NCI-H2081 (cell line): ENCODE results near the gene RALB.
A peak's percentile ranks its signal among the peaks of the same experiment; 100 is the strongest.
"Not testable (repeated sequence)": the region's sequence is repeated elsewhere in the genome, so short reads cannot be mapped to it uniquely, and the experiment has no call there.

Experiments used
- DNase-seq, 2 experiments: peaks; one replicate each; lab custom pipeline; 2025; lab: John Stamatoyannopoulos, UW

Gene RALB

DNA sequence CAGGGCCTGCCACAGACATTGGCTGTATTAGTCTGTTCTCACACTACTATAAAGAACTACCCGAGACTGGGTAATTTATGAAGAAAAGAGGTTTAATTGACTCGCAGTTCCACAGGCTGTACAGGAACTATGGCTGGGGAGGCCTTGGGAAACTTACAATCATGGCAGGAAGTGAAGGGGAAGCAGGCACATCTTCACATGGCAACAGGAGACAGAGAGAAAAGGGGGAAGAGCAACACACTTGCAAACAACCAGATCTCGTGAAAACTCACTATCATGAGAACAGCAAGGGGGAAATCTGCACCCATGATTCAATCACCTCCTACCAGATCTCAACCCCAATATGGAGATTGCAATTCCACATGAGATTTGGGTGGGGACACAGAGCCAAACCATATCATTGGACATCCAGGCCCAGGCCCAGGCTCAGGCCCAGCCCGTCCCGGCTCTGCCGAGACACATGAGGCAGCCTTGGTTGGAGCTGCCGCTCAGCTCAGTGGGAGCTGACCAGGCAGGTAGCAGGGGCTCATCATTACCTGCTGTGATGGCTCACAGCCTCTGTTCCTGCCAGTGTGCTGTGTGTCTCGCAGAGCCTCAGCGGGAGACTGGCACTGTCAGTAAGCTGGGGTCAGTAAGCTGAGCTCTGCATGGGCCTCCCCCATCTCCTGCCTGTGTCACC, 8.6 kb upstream of the RALB start:
- DNase-seq = no peak

DNA sequence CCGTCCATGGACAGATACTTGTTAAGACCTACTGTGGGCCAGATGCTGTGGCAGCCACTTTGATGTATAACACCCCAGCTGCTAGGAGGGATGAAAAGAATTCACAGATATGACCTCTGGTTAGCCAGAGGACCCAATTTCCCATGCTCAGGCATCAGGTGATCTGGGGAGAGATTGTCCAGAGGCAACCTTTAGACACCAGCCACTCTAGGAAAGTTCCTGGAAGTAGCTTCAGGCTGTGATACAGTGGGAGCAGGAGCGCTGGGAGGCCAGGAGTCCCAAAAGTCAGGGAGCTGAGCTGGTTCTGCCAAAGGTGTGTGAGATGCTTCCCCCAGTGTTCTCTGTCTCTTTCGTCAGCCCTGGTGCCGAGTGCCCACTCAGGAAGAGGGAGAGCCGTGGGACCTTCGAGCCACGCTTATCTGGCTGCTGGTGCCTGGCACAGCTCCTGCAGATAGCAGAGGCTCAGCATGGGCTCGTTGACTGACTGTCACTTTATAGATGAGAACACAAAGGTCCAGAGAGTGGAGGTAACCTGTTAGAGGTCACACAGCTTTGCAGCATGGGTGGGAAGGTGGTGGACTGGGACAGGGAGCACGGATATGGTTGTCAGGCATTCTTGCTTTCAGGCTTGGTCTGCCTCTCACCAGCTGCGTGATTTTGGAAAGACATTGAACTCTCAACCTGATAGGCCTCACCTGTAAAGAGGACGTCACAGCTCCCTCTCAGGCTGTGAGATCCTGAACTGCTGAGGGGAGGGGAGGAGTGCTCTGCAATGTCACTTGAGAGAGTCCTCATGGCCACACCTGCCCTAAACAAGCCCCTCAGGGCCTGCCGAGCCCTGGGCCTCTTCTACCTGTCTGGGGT, 7.8 kb upstream of the RALB start:
- no peak for DNase-seq

DNA sequence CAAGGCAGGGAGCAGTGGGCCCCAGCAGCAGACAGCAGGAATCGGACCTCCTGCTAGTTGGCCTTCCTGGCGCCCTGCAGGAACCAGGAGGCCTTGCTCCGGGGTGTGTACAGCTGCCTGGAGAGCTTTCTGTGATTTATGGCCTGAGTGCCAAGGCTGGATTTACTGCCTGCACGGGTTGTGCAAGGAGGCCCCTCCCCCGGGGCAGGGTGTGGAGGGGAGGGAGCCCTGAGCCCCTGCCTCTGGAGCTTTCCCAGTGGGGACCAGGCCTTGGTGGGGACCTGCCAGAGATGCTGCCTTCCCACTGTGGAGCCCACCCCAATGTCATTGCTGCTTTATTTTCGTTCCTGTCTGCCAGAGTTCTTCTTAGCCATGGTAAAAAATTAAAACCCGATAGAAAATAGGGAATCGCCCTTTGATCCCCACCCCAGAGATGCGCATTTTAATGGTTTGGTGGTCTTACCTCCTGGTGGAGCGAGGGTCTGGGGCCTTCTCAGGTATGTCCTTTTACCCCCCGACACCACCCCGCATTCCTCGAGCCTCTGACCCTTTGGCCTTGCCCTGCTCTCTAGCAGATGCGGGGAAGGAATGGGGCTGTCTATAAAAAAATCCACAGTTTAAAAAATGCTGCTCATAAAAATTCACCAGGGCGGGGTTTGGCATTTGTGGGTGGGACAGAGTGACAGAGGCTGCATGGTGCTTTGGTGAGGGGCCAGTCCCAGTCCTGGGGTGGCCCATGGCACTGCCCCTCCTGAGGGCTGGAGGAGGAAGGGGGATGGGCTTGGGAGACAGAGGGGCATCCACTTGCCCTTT, 6.9 kb upstream of the RALB start:
- peak; percentile 30 to 85 for DNase-seq

DNA sequence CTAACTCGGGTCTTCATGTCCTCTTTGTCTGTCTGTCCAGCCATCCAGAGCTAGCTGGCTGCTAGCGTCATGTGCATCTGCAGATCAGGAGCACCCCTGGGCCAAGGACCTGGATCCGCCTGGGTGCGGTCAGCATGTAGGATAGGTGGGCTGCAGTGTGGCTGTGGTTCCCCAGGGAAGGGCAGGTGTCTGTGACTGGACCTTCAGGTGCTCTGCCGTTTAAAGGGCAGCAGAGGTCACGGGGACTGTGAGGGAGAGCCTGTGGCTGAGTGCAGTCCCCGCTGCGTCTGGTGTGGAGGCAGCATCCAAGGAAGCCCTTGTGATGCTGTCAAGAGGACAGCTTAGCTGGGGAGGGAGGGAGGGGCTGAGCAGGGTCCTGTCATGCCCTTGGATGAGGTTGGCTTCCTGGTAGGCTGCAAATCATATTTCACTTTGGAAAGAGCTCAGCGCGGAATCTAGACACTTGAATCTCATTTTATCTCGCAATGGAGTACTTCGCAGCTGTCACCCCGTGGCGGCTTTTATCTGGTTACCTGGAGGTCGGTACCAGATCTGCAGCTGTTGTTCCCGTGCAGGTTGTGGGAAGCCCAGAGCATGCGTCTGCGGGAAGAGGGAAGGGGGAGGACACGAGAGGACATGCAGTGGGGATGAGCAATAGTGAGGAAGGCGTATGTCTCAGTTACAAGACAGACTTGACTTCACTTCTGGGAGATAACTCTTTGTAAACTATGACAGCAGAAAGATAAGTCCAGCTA, 5.9 kb upstream of the RALB start:
- no peak for DNase-seq

DNA sequence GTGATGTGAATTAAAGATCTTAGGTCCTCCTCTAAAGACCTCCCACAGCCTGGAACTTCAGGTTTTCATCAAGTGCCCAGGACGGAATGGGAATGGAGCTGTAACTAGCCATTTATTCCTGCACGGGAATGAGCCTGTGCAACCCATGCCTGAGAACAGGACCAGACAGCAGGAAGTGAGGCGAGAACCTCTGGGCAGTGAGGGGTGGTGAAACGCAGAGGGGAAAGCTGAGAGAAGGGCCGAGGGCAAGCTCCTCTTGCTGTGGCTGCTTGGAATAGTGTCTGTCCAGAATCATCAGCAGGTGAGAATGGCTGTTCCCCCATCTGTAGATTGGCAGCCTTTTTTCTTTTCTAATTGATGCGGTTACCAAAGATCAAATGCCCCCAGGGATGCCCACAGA, 4.8 kb upstream of the RALB start:
- DNase-seq = no peak

DNA sequence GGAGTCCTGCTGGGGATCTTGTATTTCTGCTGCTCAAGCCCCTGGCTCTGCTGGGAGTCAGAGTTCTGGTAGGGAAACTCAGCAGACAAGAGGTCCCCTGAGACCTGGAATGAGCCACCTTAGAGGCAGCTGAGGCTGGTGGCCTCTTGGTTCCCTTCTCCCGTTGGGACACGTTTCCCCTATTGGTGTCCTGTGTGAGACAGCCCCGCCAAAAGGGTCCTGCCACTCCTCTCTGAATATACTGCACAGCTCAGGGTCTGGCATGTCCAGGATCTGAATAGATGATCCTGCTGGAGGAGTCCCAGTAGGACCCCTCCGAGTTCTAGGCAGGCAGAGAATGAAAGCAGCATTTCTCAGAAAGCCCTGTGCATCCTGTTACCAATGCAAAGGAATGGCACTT, 2.0 kb upstream of the RALB start:
- DNase-seq = no peak

DNA sequence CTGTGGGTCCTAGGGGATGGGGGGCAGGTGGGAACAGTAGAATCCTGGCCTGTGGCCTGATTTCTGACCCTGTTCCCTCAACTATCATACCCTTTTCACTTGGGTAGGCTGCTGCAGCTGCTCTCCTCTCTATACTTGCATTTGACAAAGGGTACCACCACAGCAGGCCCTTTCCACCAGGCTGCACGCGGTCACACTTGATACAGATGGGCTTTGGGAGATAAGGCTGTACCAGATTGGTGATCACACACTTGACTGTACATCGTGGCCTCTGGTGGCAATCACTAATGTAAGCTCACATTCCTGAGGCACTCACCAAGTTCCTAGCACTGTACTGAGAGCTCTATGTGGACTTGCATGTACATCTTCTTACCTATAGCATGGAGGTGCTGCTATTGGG, 1.6 kb upstream of the RALB start:
- DNase-seq = no peak

DNA sequence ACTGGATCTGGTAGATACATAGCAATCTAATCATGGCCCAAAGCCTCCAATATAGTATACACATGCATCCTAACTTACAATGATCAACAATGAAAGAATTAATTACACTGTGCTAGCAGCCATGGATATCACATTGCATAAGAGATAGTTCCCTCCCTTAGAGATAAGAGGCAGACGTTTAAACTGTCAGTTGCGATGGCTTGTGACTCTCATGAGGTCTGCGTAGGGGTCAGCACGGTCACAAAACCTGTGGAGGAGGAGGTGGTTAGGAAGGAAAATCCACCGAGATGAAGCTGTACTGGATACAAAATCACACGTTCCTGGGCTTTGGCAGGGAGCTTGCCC, 800 bp upstream of the RALB start:
- DNase-seq = no peak

DNA sequence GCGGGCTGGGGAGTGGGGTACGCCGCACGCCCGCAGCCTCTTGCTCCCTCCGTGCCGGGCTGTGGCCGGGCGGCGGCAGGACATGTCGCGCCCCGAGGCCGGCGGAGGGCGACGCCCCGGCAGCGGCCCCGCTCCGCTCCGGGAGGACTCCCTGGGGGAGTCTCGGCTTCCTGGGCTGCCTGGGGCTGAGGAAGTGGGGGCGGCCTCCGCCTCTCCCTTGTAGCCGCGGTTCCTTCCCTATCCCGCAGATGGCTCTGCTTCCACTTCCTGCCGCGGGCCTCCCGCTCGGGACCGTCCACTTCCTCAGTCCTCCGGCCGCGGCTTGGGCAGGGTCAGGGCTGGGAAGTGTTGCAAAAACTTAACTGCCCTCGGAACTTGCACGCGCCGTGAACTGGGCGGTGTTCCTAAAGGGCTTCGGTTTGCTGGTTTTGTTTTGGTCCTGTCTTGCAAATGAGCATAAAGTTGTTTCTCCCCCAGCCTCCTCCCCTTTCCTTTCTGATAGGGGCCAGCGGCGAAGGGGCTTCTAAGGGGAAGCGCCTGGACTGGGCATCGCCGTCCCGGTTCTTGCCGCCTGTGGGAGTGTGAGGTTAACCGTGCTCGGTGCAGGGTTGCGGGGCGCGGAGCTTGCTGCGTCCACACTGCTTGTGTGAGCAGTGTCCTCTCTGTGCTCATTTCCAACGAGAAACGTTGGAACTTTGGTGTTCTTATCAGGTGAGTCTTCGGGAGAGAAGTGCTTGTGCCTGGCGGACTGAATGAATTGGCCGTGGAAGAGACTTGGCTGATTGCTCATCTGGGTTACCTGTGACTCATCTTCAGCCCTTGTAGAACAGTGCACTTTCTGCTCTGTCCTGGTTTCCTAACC, 600 bp downstream of the RALB start:
- peak; percentile 48 to 55 for DNase-seq

DNA sequence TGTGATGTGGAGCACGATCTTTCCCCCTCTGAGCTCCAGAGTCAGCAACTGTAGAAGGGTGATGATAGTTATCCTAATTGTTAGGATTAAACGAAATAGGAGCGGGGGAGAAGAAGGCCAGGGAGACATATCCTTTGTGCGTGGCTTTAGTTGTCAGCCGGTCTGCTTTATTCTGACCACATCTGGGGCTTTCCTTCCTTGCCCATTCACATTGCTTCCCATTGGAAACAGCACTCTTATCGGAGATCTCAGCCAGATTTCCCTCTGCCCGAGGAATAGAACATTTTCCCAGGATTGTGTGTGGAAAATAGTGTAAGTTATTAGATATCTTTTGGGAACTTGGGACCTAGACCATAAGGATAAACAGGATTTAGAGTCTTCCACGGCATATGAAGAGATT, 1.5 kb downstream of the RALB start:
- DNase-seq = no peak

DNA sequence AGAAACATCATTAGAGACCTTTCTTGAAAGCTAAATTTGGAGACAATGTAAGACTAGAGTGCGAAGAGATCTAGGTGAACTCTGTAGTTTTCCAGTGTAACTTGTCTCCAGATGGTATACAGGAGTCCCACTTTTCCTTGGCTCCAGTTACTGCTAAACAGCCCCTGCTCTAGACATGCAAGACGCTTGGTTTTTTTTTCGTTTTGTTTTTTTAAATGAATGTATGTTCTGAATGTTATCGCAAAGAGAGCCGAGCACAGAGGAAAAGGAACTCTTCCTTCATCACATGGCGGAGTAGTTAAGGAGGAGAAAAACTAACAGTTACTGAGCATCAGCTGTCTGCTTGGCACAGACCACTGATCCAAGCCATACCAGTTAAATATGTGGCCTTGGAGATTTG, 2.4 kb downstream of the RALB start:
- no peak for DNase-seq

DNA sequence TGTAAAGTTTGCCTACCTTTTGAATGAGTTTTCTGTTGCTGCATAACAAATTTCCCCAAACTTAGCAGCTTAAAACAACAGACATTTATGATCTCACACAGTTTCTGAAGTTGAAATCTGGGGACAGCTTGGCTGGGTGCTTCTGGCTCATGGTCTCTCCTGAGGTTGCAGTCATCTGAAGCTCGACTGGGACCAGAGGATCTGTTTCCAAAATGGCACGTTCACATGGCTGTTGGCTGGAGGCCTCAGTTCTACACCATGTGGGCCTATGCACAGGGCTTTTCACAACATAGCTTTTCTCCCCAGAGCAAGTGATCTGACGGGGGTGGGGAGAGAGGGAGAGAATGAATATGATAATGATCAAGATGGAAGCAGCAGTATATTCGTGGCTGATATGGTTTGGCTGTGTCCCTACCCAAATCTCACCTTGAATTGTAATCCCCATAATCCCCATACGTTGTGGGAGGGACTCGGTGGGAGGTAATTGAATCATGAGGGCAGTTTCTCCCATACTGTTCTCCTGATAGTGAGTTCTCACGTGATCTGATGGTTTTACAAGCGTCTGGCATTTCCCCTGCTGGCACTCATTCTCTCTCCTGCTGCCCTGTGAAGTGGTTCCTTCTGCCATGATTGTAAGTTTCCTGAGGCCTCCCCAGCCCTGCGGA, 3.5 kb downstream of the RALB start:
- DNase-seq = no peak

DNA sequence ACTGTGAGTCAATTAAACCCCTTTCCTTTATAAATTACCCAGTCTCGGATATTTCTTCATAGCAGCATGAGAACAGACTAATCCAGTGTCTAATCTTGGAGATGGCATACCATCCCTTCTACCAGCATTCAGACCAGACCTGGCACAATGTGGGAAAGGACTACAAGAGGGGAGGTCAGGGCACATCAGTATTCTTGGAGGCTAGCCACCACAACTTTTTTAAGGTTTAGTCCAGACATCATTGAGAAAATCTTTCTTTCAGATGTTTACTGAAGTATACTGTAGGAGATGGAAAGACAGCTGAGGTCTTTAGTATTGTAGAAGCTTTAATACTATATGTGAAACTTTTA, 4.0 kb downstream of the RALB start:
- no peak for DNase-seq

DNA sequence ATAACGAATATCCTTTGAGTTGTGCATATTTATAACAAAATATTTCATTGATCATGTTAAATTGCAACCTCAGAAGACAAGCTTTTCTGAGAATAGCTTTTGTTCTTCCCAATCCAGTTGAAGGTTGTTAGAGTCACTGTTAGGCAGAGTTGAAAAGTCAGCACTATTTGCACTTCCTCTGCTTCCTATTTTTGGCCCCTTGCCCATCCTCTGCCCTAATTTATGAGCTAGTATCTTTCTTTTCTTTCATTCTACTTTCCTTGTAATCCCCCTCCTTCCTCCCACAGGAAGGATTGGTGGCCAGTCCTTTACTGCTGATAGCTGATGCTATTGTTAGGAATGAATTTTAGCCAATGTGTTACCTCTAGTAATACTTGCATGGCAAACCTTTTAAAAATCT, 4.9 kb downstream of the RALB start:
- DNase-seq = no peak

DNA sequence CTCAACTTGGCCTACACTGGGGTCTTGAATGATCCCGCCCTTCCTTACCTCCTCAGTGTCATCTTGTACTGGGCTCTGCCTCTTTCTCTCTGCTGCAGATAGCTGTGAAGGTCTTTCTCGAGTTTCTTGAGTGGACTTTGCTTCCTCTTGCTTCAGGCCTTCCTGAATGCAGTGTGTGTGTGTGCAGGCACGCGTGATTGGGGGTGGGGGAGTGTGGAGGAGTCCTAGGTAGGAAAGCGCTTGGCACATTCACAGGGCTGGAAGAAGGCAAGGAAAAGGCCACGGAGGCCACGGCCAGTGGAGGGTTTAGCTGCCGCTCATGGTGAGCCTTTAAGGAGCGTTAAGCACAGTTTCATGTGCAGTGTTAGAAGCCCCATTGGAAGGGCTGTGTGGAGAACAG, 5.5 kb downstream of the RALB start:
- no peak for DNase-seq

DNA sequence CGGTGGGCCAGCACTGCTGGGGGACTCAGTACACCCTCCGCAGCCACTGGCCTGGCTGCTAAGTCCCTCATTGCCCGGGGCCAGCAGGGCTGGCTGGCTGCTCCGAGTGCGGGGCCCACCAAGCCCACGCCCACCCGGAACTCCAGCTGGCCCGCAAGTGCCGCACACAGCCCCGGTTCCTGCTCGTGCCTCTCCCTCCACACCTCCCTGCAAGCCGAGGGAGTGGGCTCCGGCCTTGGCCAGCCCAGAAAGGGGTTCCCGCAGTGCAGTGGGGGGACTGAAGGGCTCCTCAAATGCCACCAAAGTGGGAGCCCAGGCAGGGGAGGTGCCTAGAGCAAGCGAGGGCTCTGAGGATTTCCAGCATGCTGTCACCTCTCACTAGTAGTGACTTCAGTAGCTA, 7.3 kb downstream of the RALB start:
- not testable (repeated sequence) for DNase-seq

DNA sequence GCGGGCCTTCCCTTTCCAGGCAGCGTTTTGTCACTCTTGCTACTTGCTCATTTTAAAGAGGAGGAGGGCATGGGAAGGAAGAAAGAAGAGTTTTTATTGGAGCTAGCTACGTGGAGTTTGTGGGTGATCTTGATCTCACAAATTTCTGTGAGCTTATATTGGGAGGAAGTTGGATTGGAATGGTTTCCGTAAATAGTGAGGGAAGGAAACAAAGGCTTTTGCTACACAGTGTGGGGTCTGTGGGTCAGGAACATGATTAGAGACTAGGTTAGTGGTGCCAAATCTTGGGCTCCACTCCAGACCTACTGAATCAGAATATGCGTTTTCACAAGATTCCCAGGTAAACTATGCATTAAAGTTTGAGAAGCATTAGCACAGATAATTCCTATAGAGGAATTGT, 8.1 kb downstream of the RALB start:
- no peak for DNase-seq

DNA sequence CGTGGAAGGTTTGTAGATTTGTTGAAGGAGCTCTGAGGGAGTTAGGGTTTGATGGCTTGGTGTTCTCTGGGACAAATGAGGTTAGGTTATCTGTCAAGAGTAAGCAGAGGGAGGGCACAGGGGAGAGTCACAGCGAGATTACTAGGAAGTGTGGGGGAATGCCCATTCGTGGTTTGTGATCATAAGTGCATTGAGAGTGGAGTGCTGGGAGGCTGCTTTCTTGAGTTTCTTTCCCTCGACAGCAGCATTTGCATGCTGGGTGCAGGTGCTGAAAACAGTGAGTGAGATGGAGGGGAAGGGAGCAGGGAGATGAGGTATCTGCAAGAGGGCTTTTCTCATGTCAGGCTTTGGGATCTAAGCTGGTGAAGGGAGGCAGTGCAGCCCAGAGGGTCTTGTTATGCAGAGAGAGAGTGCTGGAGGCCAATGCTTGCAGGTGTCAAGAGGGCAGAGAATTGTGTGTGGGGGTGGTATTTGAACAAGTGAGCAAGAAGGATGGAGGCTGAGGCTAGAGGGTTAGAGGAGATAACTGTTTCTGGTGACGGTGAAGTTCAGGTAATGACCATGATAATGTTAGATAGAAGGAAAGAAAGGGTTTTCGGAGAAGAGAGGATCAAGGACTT, 8.8 kb downstream of the RALB start:
- no peak for DNase-seq

DNA sequence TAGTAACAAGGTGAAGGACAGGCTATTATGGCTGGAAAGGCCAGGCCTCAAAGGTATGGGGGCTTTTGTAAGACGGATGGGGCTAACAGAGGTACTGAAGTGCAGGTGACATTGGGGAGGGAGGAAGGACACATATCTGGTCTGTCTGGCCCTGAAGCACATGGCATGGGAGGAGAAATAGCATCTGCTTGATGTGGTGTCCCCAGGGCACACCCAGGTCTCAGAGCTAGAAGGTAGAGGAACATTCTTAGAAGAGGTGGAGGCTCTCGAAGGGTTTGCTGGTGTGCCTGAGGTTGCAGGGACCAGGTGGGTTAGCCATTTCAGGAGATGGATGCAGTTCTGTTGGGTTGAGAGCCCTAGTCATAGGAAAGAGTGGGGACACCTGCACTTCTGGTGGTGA, 9.5 kb downstream of the RALB start:
- DNase-seq = no peak

DNA sequence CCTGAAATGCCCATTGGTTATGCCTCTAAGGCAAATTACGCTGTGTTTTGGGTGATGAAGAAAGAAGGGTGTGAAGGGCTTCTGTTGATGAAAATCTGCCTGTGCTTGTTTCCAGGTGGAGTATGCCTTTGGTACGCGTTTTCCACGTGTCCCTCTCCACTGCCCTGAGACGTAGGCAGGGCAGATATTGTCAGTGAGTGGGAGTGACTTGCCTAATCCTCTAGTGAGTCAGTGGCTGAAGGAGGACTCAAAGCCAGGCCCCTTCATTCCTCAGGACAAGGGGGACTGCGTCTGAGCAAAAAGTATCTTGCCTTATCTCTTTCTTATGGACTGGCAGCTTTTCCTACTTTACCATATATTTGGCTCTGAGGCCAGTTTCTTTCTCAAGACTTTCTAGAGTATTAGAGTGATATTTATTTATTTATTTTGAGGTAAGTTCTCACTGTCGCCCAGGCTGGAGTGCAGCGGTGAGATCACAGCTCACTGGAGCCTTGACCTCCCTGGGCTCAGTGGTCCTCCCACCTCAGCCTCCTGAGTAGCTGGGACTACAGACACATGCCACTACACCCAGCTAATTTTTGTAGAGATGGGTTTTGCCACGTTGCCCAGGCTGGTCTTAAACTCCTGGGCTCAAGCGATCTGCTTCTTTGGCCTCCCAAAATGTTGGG, 10.2 kb downstream of the RALB start:
- DNase-seq = no peak
